ENCODE measurements around the gene WDR70.

WDR70 gene

GRCh38 chr5:37554405-37554739 lies 175.3 kb downstream of the WDR70 start:
- Histone ChIP-seq H3K27ac (no peak overlapping the region), H3K36me3 (no peaks in the 10 kb centered on the region), H3K4me3 (ENCODE audit: low read depth, low read length) (no peak overlapping the region), H3K27me3 (ENCODE audit: insufficient read depth, low read depth, severe bottlenecking) (no peaks in the 10 kb centered on the region), H3K9me3 (ENCODE audit: severe bottlenecking) (no peaks in the 10 kb centered on the region)
- no peak for TF ChIP-seq CTCF (IDR thresholded peaks at IDR 0.05; ENCODE audit: low read depth, low read length)
- no peak for DNase-seq

- H3K4me3 ChIP-seq (ENCODE audit: low read depth, low read length), result no peak overlapping the region
- peak; percentile 18 for DNase-seq
- no peaks in the 10 kb centered on the region for H3K27me3 ChIP-seq (ENCODE audit: insufficient read depth, low read depth, severe bottlenecking)
- peak; percentile 39 for TF ChIP-seq CTCF (IDR thresholded peaks at IDR 0.05; ENCODE audit: low read depth, low read length)
- H3K9me3 ChIP-seq (ENCODE audit: severe bottlenecking), result no peaks in the 10 kb centered on the region
- H3K27ac ChIP-seq, result no peak overlapping the region
- no peaks in the 10 kb centered on the region for H3K36me3 ChIP-seq
Measured at GRCh38 chr5:37554938-37555337, 175.8 kb downstream of the WDR70 start.

GRCh38 chr5:37557734-37558293 lies 178.7 kb downstream of the WDR70 start:
- H3K9me3 ChIP-seq (ENCODE audit: severe bottlenecking), result no peaks in the 10 kb centered on the region
- no peak overlapping the region for H3K4me3 ChIP-seq (ENCODE audit: low read depth, low read length)
- DNase-seq, result no peak
- TF ChIP-seq CTCF (IDR thresholded peaks at IDR 0.05; ENCODE audit: low read depth, low read length), result no peak
- no peaks in the 10 kb centered on the region for H3K27me3 ChIP-seq (ENCODE audit: insufficient read depth, low read depth, severe bottlenecking)
- H3K36me3 ChIP-seq, result no peaks in the 10 kb centered on the region
- H3K27ac ChIP-seq, result no peak overlapping the region

- Histone ChIP-seq H3K4me3 (ENCODE audit: low read depth, low read length) (no peak overlapping the region), H3K27ac (no peak overlapping the region), H3K9me3 (ENCODE audit: severe bottlenecking) (no peaks in the 10 kb centered on the region), H3K27me3 (ENCODE audit: insufficient read depth, low read depth, severe bottlenecking) (no peaks in the 10 kb centered on the region), H3K36me3 (no peaks in the 10 kb centered on the region)
- DNase-seq, result no peak
- no peak for TF ChIP-seq CTCF (IDR thresholded peaks at IDR 0.05; ENCODE audit: low read depth, low read length)
Measured at GRCh38 chr5:37565062-37565670, 186.0 kb downstream of the WDR70 start.

- Histone ChIP-seq H3K36me3 (no peaks in the 10 kb centered on the region), H3K4me3 (ENCODE audit: low read depth, low read length) (no peak overlapping the region), H3K9me3 (ENCODE audit: severe bottlenecking) (no peaks in the 10 kb centered on the region), H3K27ac (no peak overlapping the region), H3K27me3 (ENCODE audit: insufficient read depth, low read depth, severe bottlenecking) (no peaks in the 10 kb centered on the region)
- no peak for TF ChIP-seq CTCF (IDR thresholded peaks at IDR 0.05; ENCODE audit: low read depth, low read length)
- no peak for DNase-seq
Measured at GRCh38 chr5:37567566-37567965, 188.4 kb downstream of the WDR70 start.

Data from WERI-Rb-1 (cell line).